HG02870 (cell line): ENCODE data around the gene SLC35E3.
"Not testable (repeated sequence)": the region's sequence is repeated elsewhere in the genome, so short reads cannot be mapped to it uniquely, and the experiment has no call there.

Source experiments
- ATAC-seq: cut with Tn5 transposase; IDR thresholded peaks from one replicate; pipeline ENCODE4 v1.9.1; 2021; ENCODE audit warnings: mild to moderate bottlenecking, moderate library complexity; ENCODE audit not compliant: unreplicated experiment

SLC35E3 gene

GRCh38 chr12:68793436-68793835, 47.5 kb downstream of the SLC35E3 start:
- ATAC-seq, result no peak

- ATAC-seq, result no peak
These were observed 48.1 kb downstream of the SLC35E3 start for GRCh38 chr12:68793975-68794652.

- ATAC-seq, result no peak
These were observed 48.8 kb downstream of the SLC35E3 start for GRCh38 chr12:68794653-68795251.

- ATAC-seq, result no peak
These were observed 50.4 kb downstream of the SLC35E3 start for GRCh38 chr12:68796399-68796798.

- ATAC-seq, result no peak
These were observed 52.9 kb downstream of the SLC35E3 start for GRCh38 chr12:68798882-68799234.

GRCh38 chr12:68800294-68800693, 54.3 kb downstream of the SLC35E3 start:
- ATAC-seq, result no peak

GRCh38 chr12:68801124-68801523, 55.1 kb downstream of the SLC35E3 start:
- not testable (repeated sequence) for ATAC-seq

GRCh38 chr12:68802372-68802745, 56.4 kb downstream of the SLC35E3 start:
- not testable (repeated sequence) for ATAC-seq

GRCh38 chr12:68802911-68803651, 57.1 kb downstream of the SLC35E3 start:
- not testable (repeated sequence) for ATAC-seq

- no peak for ATAC-seq
These were observed 58.1 kb downstream of the SLC35E3 start for GRCh38 chr12:68803948-68804656.

GRCh38 chr12:68804657-68805591, 58.9 kb downstream of the SLC35E3 start:
- ATAC-seq, result no peak

- ATAC-seq, result no peak
These were observed 59.7 kb downstream of the SLC35E3 start for GRCh38 chr12:68805592-68806120.

GRCh38 chr12:68806488-68807237, 60.7 kb downstream of the SLC35E3 start:
- ATAC-seq, result no peak

GRCh38 chr12:68807274-68807575, 61.2 kb downstream of the SLC35E3 start:
- not testable (repeated sequence) for ATAC-seq

GRCh38 chr12:68807576-68808387, 61.8 kb downstream of the SLC35E3 start, which contains the start of gene MDM2:
TSS of gene MDM2 (plus strand) at chr12:68808177. CDS start at chr12:68808478, 301 bp downstream.
- peak; percentile 67 for ATAC-seq

GRCh38 chr12:68808388-68809189, 62.6 kb downstream of the SLC35E3 start:
- ATAC-seq, result peak; percentile 56

GRCh38 chr12:68809190-68810026, 63.4 kb downstream of the SLC35E3 start:
- no peak for ATAC-seq
